GM21528 (cell line): ENCODE data around the gene PPP1R10.
"Not testable (repeated sequence)": the region's sequence is repeated elsewhere in the genome, so short reads cannot be mapped to it uniquely, and the experiment has no call there.

Experiments
- ATAC-seq: cut with Tn5 transposase; IDR thresholded peaks from one replicate; pipeline ENCODE4 v1.9.1; 2021; ENCODE audit warnings: mild to moderate bottlenecking, moderate library complexity; ENCODE audit not compliant: unreplicated experiment, low FRiP score

PPP1R10 gene

GRCh38 chr6:30599625-30600324 lies 17.3 kb downstream of the PPP1R10 start:
- no peak for ATAC-seq

- no peak for ATAC-seq
Measured at GRCh38 chr6:30598912-30599624, 18.0 kb downstream of the PPP1R10 start.

GRCh38 chr6:30597315-30598144 lies 19.5 kb downstream of the PPP1R10 start:
- ATAC-seq = not testable (repeated sequence)

- ATAC-seq = no peak
Measured at GRCh38 chr6:30592287-30592686, 24.8 kb downstream of the PPP1R10 start.

GRCh38 chr6:30591008-30591407 lies 26.0 kb downstream of the PPP1R10 start:
- ATAC-seq = no peak

- ATAC-seq = no peak
Measured at GRCh38 chr6:30590509-30590908, 26.5 kb downstream of the PPP1R10 start.

- ATAC-seq = no peak
Measured at GRCh38 chr6:30589754-30590358, 27.2 kb downstream of the PPP1R10 start.

GRCh38 chr6:30583921-30584320 lies 33.1 kb downstream of the PPP1R10 start:
- ATAC-seq = no peak

GRCh38 chr6:30578051-30578450 lies 39.0 kb downstream of the PPP1R10 start:
- no peak for ATAC-seq

- no peak for ATAC-seq
Measured at GRCh38 chr6:30573113-30573512, 43.9 kb downstream of the PPP1R10 start.

- ATAC-seq = no peak
Measured at GRCh38 chr6:30572148-30572547, 44.9 kb downstream of the PPP1R10 start.

- no peak for ATAC-seq
Measured at GRCh38 chr6:30571762-30572082, 45.3 kb downstream of the PPP1R10 start.

GRCh38 chr6:30571075-30571761 lies 45.8 kb downstream of the PPP1R10 start, which contains the start of gene ABCF1:
Gene ABCF1, plus strand, starts transcription at chr6:30571442. Its CDS starts 46 bp downstream, at chr6:30571488.
- peak; percentile 89 for ATAC-seq

GRCh38 chr6:30570740-30571074 lies 46.3 kb downstream of the PPP1R10 start:
- ATAC-seq = peak; percentile 36

- no peak for ATAC-seq
Measured at GRCh38 chr6:30570263-30570662, 46.8 kb downstream of the PPP1R10 start.

- no peak for ATAC-seq
Measured at GRCh38 chr6:30568245-30568644, 48.8 kb downstream of the PPP1R10 start.

- no peak for ATAC-seq
Measured at GRCh38 chr6:30565772-30566171, 51.3 kb downstream of the PPP1R10 start.

- no peak for ATAC-seq
Measured at GRCh38 chr6:30564114-30564513, 52.9 kb downstream of the PPP1R10 start.

GRCh38 chr6:30562470-30563425 lies 54.3 kb downstream of the PPP1R10 start:
- ATAC-seq = no peak
